DMS 273 treated with DMSO at 0.1 percent for 48 hours (cell line): ENCODE measurements around the gene CCR2.
"Not testable (repeated sequence)": the region's sequence is repeated elsewhere in the genome, so short reads cannot be mapped to it uniquely, and the experiment has no call there.

Experiments used
- DNase-seq: peaks from one replicate; lab custom pipeline; 2025; lab: John Stamatoyannopoulos, UW

The CCR2 gene

DNA sequence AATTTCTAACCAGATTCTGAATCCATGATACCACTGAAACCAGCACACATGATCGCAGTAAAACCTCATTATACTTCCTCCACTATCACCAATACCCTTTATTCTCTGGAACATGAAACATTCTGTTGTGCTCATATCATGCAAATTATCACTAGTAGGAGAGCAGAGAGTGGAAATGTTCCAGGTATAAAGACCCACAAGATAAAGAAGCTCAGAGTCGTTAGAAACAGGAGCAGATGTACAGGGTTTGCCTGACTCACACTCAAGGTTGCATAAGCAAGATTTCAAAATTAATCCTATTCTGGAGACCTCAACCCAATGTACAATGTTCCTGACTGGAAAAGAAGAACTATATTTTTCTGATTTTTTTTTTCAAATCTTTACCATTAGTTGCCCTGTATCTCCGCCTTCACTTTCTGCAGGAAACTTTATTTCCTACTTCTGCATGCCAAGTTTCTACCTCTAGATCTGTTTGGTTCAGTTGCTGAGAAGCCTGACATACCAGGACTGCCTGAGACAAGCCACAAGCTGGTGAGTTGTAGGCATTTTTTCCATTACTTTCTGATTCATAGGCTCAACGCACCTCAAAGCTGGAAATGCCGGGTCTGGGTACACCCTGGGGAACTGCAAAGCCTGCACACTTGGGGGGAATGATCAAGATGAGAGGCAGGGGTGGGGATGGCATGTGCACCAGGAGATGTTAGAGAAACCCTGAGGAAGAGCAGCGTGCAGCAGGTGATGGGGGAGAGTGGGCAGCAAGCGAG lies at the start of gene CCR2:
CCR2 (plus strand) TSS at position 465 of the 764 bp plus-strand sequence. CDS start 3,417 bp downstream, outside the sequence.
- no peak for DNase-seq

DNA sequence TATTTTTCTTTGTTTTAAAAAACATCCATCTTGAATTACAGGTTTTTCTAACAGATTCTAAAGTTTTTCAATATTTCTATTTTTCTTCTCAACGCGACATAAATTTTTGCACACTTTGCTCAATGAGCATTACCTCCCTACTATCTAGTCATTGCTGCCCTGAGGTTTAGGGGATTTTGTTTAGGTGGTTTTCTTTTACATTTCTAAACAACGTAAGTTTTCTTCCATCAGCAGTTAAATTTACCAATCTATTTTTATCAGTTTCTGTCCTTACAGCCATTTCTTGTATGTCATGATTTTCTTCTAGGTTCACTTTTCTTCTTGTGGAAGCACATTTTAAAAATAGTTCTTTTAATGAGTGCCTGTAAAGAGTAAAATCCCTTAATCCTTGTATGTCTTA lies 49.2 kb upstream of the CCR2 start:
- DNase-seq, result no peak

DNA sequence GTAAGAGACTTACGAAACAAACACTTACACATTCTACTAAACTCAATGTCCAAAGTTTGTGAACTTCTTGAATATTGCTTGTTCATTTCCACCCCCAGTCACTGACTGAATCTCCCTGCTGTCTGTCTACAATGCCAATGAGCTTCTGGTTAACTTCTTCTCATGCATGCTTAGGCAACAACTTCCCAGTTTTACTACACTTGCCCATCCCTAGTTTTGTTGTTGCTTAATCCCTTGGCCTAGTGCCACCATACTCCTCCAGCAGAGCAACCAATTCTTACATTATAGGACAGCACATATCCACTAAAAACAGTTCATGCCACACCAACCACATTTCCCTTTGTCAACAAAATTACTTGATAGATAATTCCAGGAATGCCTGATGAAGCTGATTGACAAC lies 40.9 kb upstream of the CCR2 start:
- no peak for DNase-seq

DNA sequence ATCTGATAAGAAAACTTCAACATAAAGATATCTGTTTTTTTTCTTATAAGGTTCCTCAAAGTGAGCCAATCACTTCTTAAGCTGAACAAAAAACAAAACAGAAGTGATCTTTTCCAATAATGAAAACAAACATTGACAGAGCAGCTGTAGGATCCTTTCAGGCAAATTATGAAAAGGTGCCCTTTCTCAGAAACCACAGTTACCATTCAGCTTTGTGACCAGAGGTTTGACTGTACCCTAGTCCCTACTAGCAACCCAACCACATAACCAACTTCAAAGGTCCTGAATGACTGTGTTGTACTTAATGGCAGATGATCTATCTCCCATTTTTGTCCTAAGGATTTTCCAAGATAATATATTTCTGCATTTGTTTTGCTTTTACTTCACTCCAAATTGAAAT lies 39.4 kb upstream of the CCR2 start:
- no peak for DNase-seq

DNA sequence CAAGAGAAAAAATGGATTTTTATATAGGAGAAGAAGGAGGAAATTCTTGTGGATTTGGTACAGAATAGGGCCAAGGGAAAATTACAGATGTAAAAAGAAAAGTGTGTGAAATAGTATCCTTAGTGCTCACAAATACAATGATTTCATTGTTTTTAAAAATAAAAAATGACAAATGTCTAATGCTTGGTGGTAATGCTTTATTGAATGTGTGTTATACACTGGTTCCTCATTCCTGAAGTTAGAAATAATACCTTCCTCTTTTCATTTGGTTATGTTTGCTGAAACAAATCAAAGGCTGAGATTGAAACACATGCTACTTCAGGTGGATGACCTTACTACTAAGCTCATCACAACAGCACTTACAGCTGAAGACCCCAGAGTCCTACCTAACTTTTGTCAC lies 37.7 kb upstream of the CCR2 start:
- no peak for DNase-seq

DNA sequence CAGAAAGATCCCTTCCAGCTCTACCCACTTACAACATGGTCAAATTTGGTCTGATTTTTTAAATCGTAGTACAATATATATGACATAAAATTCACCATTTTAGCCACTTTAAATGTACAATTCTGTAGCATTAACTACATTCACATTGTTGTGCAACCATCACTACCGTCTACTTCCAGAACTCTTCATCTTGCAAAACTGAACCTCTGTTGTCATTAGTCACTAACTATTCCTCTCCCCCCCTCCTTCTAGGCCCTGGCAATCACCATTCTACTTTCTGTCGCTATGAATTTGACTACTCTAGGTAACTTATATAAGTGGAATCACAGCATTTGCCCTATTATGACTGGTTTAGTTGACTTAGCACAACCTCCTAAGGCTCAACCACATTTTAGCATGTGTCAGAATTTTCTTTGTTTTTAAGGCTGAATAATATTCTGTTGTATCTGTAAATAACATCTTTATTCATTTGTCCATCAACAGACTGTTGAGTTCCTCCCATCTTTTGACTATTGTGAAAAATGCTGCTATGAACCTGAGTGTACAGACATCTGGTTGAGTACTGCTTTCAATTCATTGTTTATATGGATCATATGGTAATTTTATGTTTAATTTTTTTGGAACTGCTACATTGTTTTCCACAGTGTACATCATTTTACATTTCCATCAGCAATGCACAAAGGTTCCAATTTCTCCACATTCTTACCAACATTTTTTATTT lies 35.5 kb upstream of the CCR2 start:
- no peak for DNase-seq

DNA sequence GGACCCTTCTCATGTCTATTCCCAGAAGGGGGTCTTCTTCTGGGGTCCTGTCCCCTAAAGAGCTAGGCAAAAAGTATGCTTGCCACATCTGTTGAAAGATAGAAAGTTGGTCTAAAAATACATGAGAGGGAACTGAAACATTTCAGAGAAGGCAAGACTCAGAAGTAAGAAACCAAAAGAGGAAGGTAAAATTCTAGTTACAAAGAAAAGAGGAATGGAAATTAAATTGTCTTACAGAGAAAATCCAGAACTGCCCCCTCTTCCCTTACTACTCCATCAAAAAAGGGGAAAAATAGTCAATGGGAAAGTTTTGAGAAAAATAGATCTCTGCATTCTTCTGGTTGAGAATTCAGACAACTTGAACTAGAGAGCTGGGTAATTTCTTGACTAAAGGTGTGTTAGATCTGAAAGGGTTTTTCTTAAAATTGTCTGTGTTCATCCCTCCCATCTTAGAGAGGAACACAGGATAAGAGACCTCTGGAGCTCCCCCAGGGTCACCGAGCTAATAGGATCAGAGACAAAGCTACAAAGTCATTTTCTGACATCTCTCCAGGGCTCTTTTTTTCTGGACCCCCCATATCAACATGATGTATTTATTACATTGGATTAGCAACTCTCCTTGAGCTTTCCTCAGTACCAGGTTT lies 32.3 kb upstream of the CCR2 start:
- no peak for DNase-seq

DNA sequence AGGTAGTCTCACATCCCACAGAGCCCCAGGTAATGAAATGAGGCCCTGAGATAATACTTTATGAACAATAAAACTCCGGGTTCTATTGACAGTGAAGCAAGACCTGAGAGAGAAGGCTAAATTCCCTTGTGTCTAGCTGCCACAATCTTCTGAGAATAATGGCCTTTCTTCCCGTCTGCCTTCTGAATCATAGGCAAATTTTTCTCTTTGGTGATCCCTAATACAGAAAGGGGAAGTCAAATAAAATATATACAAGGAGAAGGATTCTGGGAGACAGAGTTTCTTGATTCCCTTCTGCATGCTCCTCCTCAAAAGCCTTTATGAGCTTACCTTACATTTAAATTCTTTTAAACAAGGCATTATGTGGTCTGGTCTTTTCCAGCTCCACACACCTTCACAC lies 29.9 kb upstream of the CCR2 start:
- no peak for DNase-seq

DNA sequence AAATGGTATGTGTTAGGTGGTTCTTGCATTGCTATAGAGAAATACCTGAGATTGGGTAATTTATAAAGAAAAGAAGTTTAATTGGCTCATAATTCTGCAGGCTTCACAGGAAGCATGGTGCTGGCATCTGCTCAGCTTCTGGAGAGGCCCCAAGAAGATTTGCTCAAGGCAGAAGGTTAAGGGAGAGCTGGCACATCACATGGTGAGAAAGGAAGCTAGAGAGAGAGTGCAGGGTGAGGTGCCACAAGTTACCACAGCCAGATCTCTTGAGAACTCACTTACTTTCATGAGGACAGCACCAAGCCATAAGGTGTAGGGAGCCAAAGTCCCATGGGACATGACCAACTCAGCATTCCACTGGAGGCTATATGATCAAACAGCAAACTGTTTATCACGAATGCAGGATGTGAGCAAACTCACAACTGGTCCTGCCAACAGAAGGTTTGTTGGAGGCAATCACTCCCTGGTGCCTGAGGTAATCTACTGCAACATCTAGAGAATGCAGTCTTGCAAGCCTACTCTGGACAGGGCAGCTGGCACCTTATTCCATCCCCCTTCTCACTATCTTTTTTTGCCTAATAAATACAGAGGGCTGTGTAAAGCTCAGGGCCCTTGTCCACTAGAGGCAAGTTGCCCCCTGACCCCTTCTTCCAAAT lies 28.1 kb upstream of the CCR2 start:
- DNase-seq, result no peak

DNA sequence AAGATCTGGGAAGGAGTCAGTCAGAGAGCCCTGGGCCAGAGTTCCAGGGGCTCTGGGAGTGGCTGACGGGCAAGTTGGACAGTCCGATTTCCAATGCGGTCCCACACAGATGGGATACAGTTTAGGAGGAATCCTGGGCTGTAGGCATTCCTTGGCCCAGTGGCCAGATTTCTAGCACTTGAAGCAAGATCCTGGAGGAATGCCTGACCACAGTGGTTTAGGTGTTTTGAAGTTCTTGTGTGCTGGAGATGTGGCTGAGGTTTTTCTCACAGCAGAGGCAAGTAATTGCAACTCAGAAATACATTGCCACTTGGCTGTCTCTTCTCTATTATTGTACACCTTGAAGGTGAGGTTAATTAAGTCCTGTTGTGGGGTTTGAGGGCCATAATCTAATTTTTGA lies 23.2 kb upstream of the CCR2 start:
- not testable (repeated sequence) for DNase-seq

DNA sequence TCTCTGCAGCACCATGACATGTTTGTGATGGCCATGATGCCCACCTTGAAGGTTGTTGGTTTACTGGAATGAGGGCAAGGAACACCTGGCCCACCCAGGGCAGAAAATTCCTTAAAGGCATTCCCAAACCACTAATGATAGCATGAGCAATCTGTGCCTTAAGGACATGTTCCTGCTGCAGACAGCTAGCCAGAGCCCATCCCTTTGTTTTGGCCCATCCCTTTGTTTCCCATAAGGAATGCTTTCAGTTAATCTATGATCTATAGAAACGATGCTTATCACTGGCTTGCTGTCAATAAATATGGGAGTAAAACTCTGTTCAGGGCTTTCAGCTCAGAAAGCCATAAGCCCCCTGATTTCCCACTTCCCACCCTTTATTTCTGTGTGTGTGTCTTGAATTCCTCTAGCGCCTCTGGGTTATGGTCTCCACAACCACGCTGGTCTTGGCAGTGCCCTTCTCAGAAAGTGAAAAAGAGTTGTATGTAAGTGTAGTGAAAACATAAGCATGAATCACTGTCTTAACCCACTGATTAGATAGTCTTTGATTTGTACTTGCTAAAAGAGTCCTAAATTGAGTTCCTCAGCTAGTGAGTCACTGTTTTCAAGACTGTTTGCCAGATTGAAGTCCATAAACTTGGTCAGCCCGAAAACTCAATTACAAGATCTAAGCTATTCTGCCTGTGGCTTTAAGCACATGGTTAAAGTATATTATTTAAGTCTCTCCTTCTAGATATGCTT lies 19.0 kb upstream of the CCR2 start:
- no peak for DNase-seq

DNA sequence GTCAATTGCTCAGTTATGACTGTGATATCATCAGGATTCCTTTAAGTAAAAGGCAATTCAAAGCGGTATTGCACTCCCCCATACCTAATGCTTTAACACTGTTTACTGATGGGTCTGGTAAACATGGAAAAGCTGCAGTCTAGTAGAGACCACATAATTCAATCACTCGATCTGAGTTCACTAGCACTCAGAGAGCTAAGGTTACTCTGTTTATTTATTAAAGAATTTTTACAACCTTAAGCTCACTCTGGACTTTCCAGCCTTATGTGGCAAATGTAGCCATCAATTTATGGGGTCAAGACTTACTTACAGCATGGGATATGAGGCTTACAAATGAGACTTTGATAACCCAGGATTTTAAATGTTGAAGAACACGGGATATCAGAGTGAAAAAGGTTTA lies 18.4 kb upstream of the CCR2 start:
- DNase-seq, result no peak

DNA sequence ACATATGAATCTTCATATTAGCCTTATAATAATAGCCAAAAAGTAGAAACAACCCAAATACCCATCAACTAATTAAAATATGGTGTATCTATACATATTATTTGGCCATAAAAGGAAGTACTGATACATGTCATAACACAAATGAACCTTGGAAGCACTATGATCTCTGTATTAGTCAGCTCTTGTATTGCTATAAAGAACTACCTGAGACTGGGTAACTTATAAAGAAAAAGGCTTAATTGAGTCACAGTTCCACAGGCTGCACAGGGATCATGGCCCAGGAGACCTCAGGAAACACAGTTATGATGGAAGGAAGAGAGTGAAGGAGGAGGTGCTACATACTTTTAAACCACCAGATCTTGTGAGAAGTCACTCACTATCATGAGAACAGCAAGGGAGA lies 16.0 kb upstream of the CCR2 start:
- DNase-seq, result no peak

DNA sequence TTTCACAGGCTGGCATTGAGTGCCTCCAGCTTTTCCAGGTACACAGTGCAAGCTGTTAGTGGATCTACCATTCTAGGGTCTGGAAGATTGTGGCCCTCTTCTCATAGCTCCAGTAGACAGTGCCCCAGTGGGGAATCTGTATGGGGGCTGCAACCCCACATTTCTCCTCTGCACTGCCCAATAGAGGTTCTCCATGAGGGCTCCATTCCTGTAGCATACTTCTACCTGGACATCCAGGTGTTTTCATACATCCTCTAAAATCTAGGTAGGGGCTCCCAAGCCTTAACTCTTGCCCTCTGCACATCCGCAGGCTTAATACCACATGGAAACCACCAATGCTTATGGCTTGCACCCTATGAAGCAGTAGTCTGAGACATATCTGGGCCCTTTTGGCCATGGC lies 15.1 kb upstream of the CCR2 start:
- DNase-seq, result no peak

DNA sequence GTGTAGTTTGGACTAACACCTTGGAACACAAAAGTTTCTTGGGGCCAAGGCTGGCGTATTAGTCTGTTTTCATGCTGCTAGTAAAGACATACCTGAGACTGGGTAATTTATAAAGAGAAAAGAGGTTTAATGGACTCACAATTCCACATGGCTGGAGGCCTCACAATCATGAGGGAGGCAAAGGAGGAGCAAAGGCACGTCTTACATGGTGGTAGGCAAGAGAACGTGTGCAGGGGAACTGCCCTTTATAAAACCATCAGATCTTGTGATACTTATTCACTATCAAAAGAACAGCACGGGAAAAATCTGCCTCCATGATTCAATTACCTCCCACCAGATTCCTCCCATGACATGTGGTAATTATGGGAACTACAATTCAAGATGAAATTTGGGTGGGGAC lies 9.4 kb upstream of the CCR2 start:
- no peak for DNase-seq

DNA sequence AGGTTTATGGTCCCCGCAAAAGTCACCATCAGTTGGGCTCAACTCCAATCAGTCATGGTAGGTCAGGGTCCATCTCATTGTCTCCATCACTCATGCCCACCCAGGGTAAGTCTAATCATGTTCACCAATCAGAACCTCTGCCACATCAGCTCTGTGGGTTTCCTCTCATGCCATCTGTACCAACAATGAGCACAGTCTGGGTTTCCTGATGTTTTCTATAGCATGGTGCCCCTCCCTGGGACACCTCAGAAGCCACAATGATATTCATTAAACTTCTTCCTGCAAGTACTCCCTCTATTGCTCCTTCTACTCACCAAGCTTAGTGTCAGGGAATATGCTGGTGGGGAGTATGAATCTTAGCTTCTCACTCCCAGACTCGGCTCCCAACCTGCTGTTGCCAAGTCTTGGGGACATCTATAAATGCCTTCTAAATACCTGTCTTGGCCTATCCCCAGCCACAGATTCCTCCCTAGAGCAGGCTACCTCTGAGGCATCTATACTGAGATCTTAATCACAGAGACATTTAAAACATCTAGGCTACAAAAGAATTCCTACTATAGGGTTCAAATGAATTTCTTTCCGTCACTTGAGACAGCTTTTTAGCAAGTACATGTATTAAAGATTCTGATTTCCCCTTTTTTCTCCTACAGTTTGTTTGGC lies 5.0 kb upstream of the CCR2 start:
- no peak for DNase-seq

DNA sequence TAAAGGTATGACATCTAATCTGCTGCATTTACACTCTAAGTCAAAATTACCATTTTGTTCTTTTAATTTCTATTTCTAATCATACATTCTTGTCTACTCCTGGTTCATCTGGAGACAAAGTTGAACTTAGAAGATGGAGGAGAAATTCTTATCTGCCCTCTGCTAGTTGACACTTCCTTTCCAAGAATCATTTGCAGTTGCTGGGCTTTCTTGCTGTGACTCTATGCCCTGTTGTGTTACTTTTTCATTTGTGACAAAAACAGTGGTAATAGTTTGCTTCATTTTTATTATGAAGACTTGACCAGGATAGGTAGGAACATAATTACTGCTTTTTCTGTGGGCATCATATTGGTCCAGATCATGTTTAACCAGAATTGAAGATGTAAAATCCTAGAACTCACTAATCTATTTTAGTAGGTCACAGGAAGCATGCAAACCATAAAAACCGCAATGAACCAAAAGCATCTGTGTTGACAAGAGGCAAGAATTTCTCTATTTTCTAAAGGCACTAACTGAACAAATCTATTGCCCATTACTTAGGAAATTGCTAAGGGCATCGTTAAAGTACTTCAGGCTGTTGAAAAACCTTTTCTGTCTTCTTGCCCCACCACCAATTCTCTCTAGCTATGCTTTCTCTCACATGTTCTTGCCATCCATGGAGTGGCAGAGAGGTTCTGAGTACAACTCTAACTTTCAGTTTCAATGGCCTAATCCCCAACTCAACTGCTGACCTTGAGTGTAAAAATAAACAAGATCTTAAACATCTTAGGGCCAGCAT lies 4.2 kb upstream of the CCR2 start:
- no peak for DNase-seq

DNA sequence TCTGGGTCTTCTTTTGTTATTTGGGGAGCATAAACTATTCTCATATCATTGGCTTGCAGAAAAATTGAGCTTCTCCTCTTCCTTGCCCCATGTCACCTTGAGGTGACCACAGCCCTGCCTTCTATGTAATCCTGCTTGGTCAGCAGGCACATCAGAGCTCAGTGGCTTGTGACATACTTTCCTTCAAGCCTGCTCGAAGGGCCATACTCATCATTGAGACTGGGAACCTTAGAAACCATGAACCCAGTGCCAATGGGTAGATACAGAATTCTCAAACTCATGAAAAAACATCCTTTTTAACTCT lies 3.7 kb upstream of the CCR2 start:
- DNase-seq, result no peak

DNA sequence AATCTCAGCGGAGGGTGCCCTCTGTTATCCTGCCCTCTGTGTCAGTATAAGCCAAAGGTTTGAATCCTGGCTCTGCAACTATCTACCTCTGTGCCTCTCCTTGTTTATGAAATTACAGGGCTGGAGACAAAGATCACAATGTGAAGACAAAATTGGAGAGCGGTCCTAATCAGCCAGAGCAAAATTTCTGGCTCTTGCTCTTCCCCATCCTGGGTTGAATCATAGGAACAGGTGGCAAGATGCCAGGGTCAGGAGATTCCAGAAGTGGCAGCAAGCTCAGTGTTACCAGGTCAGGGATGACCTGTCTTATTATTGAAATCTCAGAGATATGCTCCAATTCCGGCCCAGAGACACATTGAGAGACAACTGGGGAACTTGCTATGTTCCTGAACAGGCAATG lies 2.3 kb upstream of the CCR2 start:
- no peak for DNase-seq

DNA sequence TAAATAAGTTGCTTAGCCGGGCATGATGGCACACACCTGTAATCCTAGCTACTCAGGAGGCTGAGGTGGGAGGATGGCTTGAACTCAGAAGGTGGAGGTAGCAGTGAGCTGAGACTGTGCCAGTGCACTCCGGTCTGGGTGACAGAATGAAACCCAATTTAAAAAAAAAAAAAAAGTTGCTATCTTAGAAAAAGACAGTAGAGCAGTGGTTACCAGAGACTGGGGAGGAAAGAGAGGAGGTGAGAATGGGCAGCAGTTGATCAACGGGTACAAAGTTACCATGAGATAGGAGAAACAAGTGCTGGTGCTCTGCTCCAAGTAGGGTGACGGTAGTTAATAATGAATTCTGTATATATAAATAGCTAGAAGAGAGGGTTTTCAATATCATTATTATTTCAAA lies 821 bp upstream of the CCR2 start:
- DNase-seq, result no peak

DNA sequence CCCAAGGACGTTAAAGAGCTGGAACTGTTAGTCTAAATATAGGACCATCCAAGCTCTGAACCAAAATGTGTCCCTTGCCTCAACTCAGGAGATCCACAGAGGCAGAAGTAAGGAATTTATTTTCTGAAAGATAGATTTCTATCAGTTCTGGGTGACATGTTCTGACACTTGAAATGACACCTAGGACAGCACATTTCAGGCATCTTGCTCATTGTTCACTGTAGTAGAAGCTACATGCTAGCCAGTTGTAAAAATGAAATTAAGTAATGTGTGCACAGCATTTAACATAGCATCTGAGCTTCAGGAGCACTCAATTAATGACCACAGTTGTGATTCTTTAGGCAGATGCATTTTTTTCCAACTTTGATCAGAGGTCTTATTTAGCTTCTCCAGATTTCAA lies 567 bp downstream of the CCR2 start:
- DNase-seq, result no peak
